Vein endothelial cell (primary cell): ENCODE measurements around the gene SPAG4. TPM values are rescaled to one million over a fixed set of nuclear protein-coding genes. Genes with fewer than 3 reads are reported as not detected.

ENCODE experiments used
- small RNA-seq: library from RNA; depleted of rRNA; stranded (forward); fragments of <200 nt; gene quantifications from one replicate; pipeline ENCODE3, GENCODE V24; 2012
- total RNA-seq: library from RNA; depleted of rRNA; stranded (reverse); fragments of >200 nt; gene quantifications from 2 replicates; pipeline ENCODE4 v1.2.3, GENCODE V29; 2012

The SPAG4 gene
- total RNA-seq = 6.9 and 17.0 TPM in 2 replicates

GRCh38 chr20:35615667-35616464 lies at the start of gene SPAG4:
Gene SPAG4 (plus strand): TSS chr20:35615829. CDS start chr20:35616004, 175 bp downstream.

GRCh38 chr20:35664466-35665206 lies 49.0 kb downstream of the SPAG4 start, which contains the start of the genes CPNE1 and RBM12:
Gene CPNE1 (minus strand): TSS chr20:35664900. CDS start chr20:35632923, 31,977 bp downstream.
Gene RBM12 (minus strand): TSS chr20:35664900. CDS start chr20:35655322, 9,578 bp downstream.

Small RNAs within 50 kb of the gene (small RNA-seq; reads per million reads assigned to genes)
- gene RNU6-759P = not detected
- not detected for gene RPL37P1

Other genes starting within 250 kb of the SPAG4 start
- gene UQCC1, start 203.9 kb upstream of the SPAG4 start, total RNA-seq = 18.9 and 19.6 TPM in 2 replicates
- gene GDF5, start 177.6 kb upstream of the SPAG4 start, total RNA-seq = 0.19 and 0.33 TPM in 2 replicates
- gene CEP250, start 160.2 kb upstream of the SPAG4 start, total RNA-seq = 18.6 and 25.5 TPM in 2 replicates
- gene C20orf173, start 86.2 kb upstream of the SPAG4 start, total RNA-seq = not detected in 2 replicates
- 246 and 399 TPM in 2 replicates for gene ERGIC3, start 73.8 kb upstream of the SPAG4 start, total RNA-seq
- 162 and 173 TPM in 2 replicates for gene CPNE1, start 49.1 kb downstream of the SPAG4 start, total RNA-seq
- 96.4 and 99.5 TPM in 2 replicates for gene RBM12, start 49.1 kb downstream of the SPAG4 start, total RNA-seq
- 20.0 and 20.9 TPM in 2 replicates for gene NFS1, start 83.5 kb downstream of the SPAG4 start, total RNA-seq
- 150 and 171 TPM in 2 replicates for gene ROMO1, start 83.6 kb downstream of the SPAG4 start, total RNA-seq
- 229 and 246 TPM in 2 replicates for gene RBM39, start 126.4 kb downstream of the SPAG4 start, total RNA-seq
- 29.4 and 34.6 TPM in 2 replicates for gene PHF20, start 156.2 kb downstream of the SPAG4 start, total RNA-seq